ENCODE results near the gene FGF22. TPM values are rescaled to one million over a fixed set of nuclear protein-coding genes. Genes with fewer than 3 reads are reported as not detected.

Gene FGF22
- total and polyA plus RNA-seq, 2 of the 13 experiments (the other 11 are each of a cell fraction or from before 2014, with no cell fraction given): 0.24 TPM; not detected in 1

- TF ChIP-seq ZIK1 (CRISPR knock-in tag; IDR thresholded peaks at IDR 0.05; ENCODE audit: borderline replicate concordance, low read depth): peak; percentile 38; the same call in 1 of the 2 replicates
- TF ChIP-seq, protein P1, sequence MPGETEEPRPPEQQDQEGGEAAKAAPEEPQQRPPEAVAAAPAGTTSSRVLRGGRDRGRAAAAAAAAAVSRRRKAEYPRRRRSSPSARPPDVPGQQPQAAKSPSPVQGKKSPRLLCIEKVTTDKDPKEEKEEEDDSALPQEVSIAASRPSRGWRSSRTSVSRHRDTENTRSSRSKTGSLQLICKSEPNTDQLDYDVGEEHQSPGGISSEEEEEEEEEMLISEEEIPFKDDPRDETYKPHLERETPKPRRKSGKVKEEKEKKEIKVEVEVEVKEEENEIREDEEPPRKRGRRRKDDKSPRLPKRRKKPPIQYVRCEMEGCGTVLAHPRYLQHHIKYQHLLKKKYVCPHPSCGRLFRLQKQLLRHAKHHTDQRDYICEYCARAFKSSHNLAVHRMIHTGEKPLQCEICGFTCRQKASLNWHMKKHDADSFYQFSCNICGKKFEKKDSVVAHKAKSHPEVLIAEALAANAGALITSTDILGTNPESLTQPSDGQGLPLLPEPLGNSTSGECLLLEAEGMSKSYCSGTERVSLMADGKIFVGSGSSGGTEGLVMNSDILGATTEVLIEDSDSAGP (CRISPR knock-in tag; IDR thresholded peaks at IDR 0.05; ENCODE audit: borderline replicate concordance): no peak
- no peak; the same call in 1 of the 2 replicates for TF ChIP-seq ZBTB7B (CRISPR knock-in tag; IDR thresholded peaks at IDR 0.05)
- TF ChIP-seq ZNF3 (CRISPR knock-in tag; IDR thresholded peaks at IDR 0.05): no peak
- TF ChIP-seq ZNF644 (CRISPR knock-in tag; IDR thresholded peaks at IDR 0.05; ENCODE audit: low read depth): no peak
- TF ChIP-seq ZNF562 (CRISPR knock-in tag; IDR thresholded peaks at IDR 0.05; ENCODE audit: borderline replicate concordance): no peak
- TF ChIP-seq SYNCRIP (IDR thresholded peaks at IDR 0.05; ENCODE audit: insufficient read depth, low read depth, low read length): no peak
- no peak for TF ChIP-seq DR1 (CRISPR knock-in tag; IDR thresholded peaks at IDR 0.05)
- no peak for TF ChIP-seq NFIC (IDR thresholded peaks at IDR 0.05; ENCODE audit: low read length)
- TF ChIP-seq, protein P2, sequence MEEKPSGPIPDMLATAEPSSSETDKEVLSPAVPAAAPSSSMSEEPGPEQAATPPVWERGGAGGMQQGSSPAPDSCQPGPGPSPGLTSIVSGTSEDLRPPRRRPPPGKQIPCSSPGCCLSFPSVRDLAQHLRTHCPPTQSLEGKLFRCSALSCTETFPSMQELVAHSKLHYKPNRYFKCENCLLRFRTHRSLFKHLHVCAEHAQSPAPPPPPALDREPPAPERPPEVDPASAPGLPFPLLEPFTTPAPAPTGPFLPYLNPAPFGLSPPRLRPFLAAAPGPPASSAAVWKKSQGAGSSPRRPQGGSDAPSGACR (CRISPR knock-in tag; IDR thresholded peaks at IDR 0.05): no peak; the same call in 1 of the 2 replicates
- TF ChIP-seq ZNF33B (CRISPR knock-in tag; IDR thresholded peaks at IDR 0.05): no peak
- no peak for TF ChIP-seq NCOA1 (CRISPR knock-in tag; IDR thresholded peaks at IDR 0.05)
- TF ChIP-seq ZNF672 (CRISPR knock-in tag; IDR thresholded peaks at IDR 0.05): no peak
- 0 out of 2 replicates have a peak, but pooled peaks have one; percentile 22 for TF ChIP-seq ZNF747 (CRISPR knock-in tag; IDR thresholded peaks at IDR 0.05; ENCODE audit: borderline replicate concordance)
- TF ChIP-seq ARNTL (CRISPR knock-in tag; IDR thresholded peaks at IDR 0.05): no peak
- no peak for TF ChIP-seq TCF7 (IDR thresholded peaks at IDR 0.05; ENCODE audit: low read depth)
- no peak for TF ChIP-seq ZNF30 (CRISPR knock-in tag; IDR thresholded peaks at IDR 0.05)
- TF ChIP-seq HMGA1 (CRISPR knock-in tag; conservative IDR thresholded peaks at IDR 0.05): no peak
- TF ChIP-seq POLR2AphosphoS5 (IDR thresholded peaks at IDR 0.05; ENCODE audit: low read depth, low read length): peak; percentile 56; the same call in 1 of the 2 replicates
- no peak for TF ChIP-seq CERS6 (CRISPR knock-in tag; IDR thresholded peaks at IDR 0.05)
- TF ChIP-seq SMARCC2 (IDR thresholded peaks at IDR 0.05): no peak
- no peak for TF ChIP-seq EZH2 (conservative IDR thresholded peaks at IDR 0.05; ENCODE audit: low read depth, low read length)
- no peak for TF ChIP-seq ARHGAP35 (CRISPR knock-in tag; IDR thresholded peaks at IDR 0.05; ENCODE audit: borderline replicate concordance)
- TF ChIP-seq BRCA1 (CRISPR knock-in tag; IDR thresholded peaks at IDR 0.05): no peak
- TF ChIP-seq ZNF547 (CRISPR knock-in tag; IDR thresholded peaks at IDR 0.05): peak; percentile 78; the same call in 1 of the 2 replicates
- no peak for TF ChIP-seq NRL (CRISPR knock-in tag; IDR thresholded peaks at IDR 0.05; ENCODE audit: borderline replicate concordance)
- no peak for TF ChIP-seq RBM39 (IDR thresholded peaks at IDR 0.05; ENCODE audit: low read depth, low read length, poor library complexity, severe bottlenecking)
- no peak for TF ChIP-seq ZNF691 (CRISPR knock-in tag; IDR thresholded peaks at IDR 0.05; ENCODE audit: borderline replicate concordance, low read depth)
- no peak for TF ChIP-seq U2AF2 (IDR thresholded peaks at IDR 0.05; ENCODE audit: low read depth, low read length)
Observed at GRCh38 chr19:680287-681028, 40.8 kb downstream of the FGF22 start (continued).
